Thoracic aorta (tissue), 2 donors: ENCODE measurements around the gene SPON1. TPM values are rescaled to one million over a fixed set of nuclear protein-coding genes. Genes with fewer than 3 reads are reported as not detected.

Experiments used
- ATAC-seq: fragments of 150-250 bp; one replicate; pipeline ENCODE4 v1.8.0; 2017; ENCODE audit warnings: low read depth; ENCODE audit not compliant: insufficient number of reproducible peaks, low FRiP score
- DNase-seq: peaks from one replicate; pipeline ENCODE4 v3.0.0-alpha.2; 2020; ENCODE audit warnings: low spot score
- H3K27ac ChIP-seq, 2 donors: fragments of 200-600 bp; sonication (generic); 1 replicate in 1 of 2; 2 replicates in 1 of 2; pipeline ENCODE4 v1.5.1; 2016; ENCODE audit warnings: mild to moderate bottlenecking in 2 of 2, moderate library complexity in 2 of 2
- H3K27me3 ChIP-seq: fragments of 200-600 bp; sonication (generic); replicated peaks from 2 replicates; pipeline ENCODE4 v1.6.0; 2016; ENCODE audit warnings: mild to moderate bottlenecking; ENCODE audit not compliant: insufficient read depth
- H3K36me3 ChIP-seq: fragments of 200-600 bp; sonication (generic); one replicate; pipeline ENCODE4 v1.5.1; 2016
- H3K4me1 ChIP-seq, 2 donors: fragments of 200-600 bp; sonication (generic); 1 replicate in 1 of 2; 2 replicates in 1 of 2; pipeline versions ENCODE4 v1.5.1 to v1.6.0; 2016; ENCODE audit warnings: low read depth in 2 of 2, mild to moderate bottlenecking in 1 of 2; ENCODE audit not compliant: control insufficient read depth in 1 of 2
- H3K4me3 ChIP-seq: fragments of 200-600 bp; sonication (generic); 2 replicates; pipeline ENCODE4 v1.5.1; 2016; ENCODE audit warnings: mild to moderate bottlenecking
- H3K9me3 ChIP-seq: fragments of 200-600 bp; sonication (generic); 2 replicates; pipeline ENCODE4 v1.5.1; 2016
- total RNA-seq, 2 donors: library from RNA; depleted of rRNA; stranded (reverse); fragments of >200 nt; gene quantifications; one replicate each; pipeline versions ENCODE4 v1.1.0 to v1.2.3, GENCODE V29; 2016
- TF ChIP-seq, protein P1 (sequence below): fragments of 200-600 bp; sonication (generic); IDR thresholded peaks from one replicate; pipeline ENCODE4 v1.5.1; 2019; ENCODE audit warnings: antibody characterized with exemption

Gene SPON1
- total RNA-seq, 2 donors from 2014 or later = 20.6 to 48.5 TPM

DNA sequence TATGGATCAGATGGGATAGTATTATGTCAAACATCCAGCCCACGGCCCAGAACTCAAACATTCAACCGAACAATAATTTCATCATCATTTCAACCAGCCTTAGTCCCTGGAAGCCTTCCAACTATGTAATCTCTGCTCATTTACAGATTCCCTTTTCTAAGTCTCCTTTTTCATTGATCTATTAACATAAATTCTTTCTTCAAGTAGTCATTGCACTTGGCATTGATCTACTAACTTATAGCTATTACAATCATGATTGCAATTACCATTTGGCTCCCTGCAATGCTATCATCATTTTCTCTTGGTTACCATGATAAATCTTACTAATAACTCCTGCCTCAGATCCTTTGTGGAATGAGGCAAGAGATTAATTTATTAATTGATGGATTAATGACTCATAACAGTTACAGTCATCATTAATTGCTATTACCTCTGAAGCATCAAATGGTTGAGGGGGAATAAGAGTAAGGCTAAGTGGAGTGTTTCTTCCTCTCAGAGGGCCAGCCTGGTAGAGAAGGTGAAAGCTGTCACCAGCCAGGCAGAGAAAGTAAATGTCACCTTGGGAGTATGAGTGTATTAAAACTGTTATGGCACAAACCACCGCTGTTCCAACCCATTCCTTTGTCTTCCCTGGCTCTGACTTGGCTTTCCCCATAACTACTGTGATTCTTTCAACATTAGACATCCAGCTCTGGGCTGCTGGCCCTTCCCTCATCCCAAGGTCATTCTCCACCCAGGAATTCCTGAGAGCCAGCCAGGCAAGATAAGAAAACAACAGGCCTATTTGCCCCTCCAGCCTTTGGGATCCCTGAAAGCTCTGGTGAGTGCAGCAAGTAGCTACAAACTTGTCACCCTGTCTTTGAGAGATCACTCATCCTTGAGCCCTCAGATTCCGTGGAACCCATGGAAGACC lies 221.8 kb downstream of the SPON1 start:
- ATAC-seq (no peak), DNase-seq (no peak)

DNA sequence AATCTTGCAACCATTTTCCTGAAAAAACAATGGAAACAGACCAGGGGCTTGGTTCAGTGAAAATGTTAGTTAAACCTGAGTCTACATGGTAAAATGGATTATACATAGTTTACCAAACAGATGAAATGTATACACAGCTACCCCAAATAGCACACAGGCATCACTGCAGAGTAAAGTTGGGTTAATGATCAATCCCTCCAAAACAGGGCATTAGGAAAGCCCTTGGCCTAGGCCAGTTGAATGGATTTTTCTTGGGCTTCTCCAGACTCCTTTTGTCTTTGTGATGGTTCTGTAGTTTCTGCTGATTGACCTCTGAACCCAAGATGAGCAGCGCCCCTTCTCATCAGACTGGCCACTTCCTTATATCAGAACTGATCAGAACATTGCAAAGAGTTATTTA lies 222.9 kb downstream of the SPON1 start:
- ATAC-seq (no peak), DNase-seq (no peak)
- Histone ChIP-seq H3K27me3 (no peaks in the 10 kb centered on the region), H3K9me3 (no peaks in the 10 kb centered on the region), H3K4me1 (peaks cover 10 to 25% of the 10 kb centered on the region in 2 donors), H3K36me3 (no peaks in the 10 kb centered on the region), H3K27ac (no peak overlapping the region), H3K4me3 (no peak overlapping the region)
- TF ChIP-seq, protein P1, sequence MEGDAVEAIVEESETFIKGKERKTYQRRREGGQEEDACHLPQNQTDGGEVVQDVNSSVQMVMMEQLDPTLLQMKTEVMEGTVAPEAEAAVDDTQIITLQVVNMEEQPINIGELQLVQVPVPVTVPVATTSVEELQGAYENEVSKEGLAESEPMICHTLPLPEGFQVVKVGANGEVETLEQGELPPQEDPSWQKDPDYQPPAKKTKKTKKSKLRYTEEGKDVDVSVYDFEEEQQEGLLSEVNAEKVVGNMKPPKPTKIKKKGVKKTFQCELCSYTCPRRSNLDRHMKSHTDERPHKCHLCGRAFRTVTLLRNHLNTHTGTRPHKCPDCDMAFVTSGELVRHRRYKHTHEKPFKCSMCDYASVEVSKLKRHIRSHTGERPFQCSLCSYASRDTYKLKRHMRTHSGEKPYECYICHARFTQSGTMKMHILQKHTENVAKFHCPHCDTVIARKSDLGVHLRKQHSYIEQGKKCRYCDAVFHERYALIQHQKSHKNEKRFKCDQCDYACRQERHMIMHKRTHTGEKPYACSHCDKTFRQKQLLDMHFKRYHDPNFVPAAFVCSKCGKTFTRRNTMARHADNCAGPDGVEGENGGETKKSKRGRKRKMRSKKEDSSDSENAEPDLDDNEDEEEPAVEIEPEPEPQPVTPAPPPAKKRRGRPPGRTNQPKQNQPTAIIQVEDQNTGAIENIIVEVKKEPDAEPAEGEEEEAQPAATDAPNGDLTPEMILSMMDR = no peak

More for the DNA sequence above, 221.8 kb downstream of the SPON1 start:
- Histone ChIP-seq H3K36me3 (no peaks in the 10 kb centered on the region), H3K4me3 (no peak overlapping the region), H3K27ac (no peak overlapping the region), H3K4me1 (peaks cover under 1 to 13% of the 10 kb centered on the region in 2 donors), H3K9me3 (no peaks in the 10 kb centered on the region), H3K27me3 (no peaks in the 10 kb centered on the region)
- TF ChIP-seq, protein P1 = no peak

DNA sequence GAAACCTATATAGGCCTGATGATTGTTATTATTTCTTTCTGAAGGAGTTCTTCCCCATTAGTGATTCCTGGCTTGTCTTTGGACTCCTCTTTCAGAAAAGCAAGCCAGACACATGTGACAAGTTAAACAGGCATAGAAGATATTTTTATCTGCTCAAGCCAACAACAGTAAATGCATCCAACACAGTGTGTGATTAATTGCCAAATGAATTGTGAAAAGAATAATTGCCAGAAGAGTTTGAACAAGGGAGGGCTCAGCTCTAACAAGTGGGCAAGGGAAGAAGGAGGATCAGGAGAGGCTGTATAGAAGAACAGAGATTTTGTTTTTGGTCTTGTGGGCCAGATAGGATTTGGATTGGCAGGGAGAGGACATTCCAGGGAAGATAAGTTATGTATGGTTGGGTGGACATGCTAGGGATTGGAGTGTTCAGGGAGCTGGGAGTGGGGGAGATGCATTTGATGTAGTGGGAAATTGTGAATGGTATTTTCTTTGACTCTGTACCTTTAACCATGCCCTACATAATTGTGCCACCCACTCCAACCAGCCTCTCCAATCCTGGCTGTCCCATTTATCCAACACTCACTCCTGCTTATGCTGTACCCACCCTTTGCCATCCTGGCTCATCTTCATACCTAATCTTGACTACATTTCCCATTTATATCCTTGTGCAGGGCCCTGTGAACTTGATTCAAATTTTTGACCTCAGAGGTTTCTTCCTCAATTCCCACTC lies 223.7 kb downstream of the SPON1 start:
- TF ChIP-seq, protein P1 = no peak
- no peak for DNase-seq
- Histone ChIP-seq H3K27ac (no peak overlapping the region), H3K27me3 (no peaks in the 10 kb centered on the region), H3K4me3 (no peak overlapping the region), H3K36me3 (no peaks in the 10 kb centered on the region), H3K4me1 (peaks cover 17 to 33% of the 10 kb centered on the region in 2 donors), H3K9me3 (no peaks in the 10 kb centered on the region)
- no peak for ATAC-seq

DNA sequence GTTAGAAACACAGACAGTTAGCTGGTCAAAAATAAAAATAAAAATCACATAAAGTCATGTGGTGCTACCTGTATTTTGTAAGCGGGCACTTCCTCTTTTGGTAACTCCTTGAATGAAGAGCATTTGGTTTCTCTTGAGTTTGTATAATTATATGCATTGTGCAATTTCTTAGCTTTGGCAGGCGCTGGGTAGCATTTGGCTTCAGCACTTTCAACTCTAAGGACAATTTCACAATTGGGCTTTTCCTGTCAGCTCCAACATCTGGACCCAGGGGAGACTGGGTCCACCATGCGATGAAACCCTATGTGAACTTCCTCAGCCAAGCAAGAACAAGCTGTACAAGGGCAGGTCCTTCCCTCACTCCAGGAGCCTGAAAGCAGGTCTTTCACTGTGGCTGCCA lies 227.4 kb downstream of the SPON1 start:
- ATAC-seq (peak; percentile 78), DNase-seq (peak; percentile 13)
- H3K27me3 ChIP-seq = no peaks in the 10 kb centered on the region
- H3K36me3 ChIP-seq = no peaks in the 10 kb centered on the region
- H3K4me1 ChIP-seq = peaks cover 20 to 45% of the 10 kb centered on the region in 2 donors
- H3K27ac ChIP-seq = peak overlapping the region; percentile 32 to 66
- TF ChIP-seq, protein P1 = no peak
- no peaks in the 10 kb centered on the region for H3K9me3 ChIP-seq
- H3K4me3 ChIP-seq = peak overlapping the region; percentile 26
